GM18502 (cell line): Measurements from ENCODE around the gene GAL3ST1.
"Not testable (repeated sequence)": the region's sequence is repeated elsewhere in the genome, so short reads cannot be mapped to it uniquely, and the experiment has no call there.

Experiments
- ATAC-seq: cut with Tn5 transposase; IDR thresholded peaks from one replicate; pipeline ENCODE4 v1.9.1; 2021; ENCODE audit warnings: mild to moderate bottlenecking; ENCODE audit not compliant: unreplicated experiment, poor library complexity

Gene GAL3ST1

GRCh38 chr22:30566125-30566524 is 8.3 kb downstream of the GAL3ST1 start:
- no peak for ATAC-seq

- ATAC-seq: no peak
These were observed 9.1 kb downstream of the GAL3ST1 start for GRCh38 chr22:30565341-30565740.

- no peak for ATAC-seq
These were observed 9.7 kb downstream of the GAL3ST1 start for GRCh38 chr22:30564761-30565119.

GRCh38 chr22:30564045-30564760 is 10.3 kb downstream of the GAL3ST1 start:
- no peak for ATAC-seq

- no peak for ATAC-seq
These were observed 12.1 kb downstream of the GAL3ST1 start for GRCh38 chr22:30562366-30562765.

- no peak for ATAC-seq
These were observed 12.9 kb downstream of the GAL3ST1 start for GRCh38 chr22:30561402-30562189.

- not testable (repeated sequence) for ATAC-seq
These were observed 13.7 kb downstream of the GAL3ST1 start for GRCh38 chr22:30560643-30561202.

- no peak for ATAC-seq
These were observed 14.6 kb downstream of the GAL3ST1 start for GRCh38 chr22:30559889-30560288.

GRCh38 chr22:30557243-30557642 is 17.2 kb downstream of the GAL3ST1 start:
- no peak for ATAC-seq

GRCh38 chr22:30556388-30556787 is 18.1 kb downstream of the GAL3ST1 start:
- no peak for ATAC-seq

GRCh38 chr22:30555282-30556210 is 18.9 kb downstream of the GAL3ST1 start:
- no peak for ATAC-seq

GRCh38 chr22:30553971-30554370 is 20.5 kb downstream of the GAL3ST1 start:
- no peak for ATAC-seq

GRCh38 chr22:30552719-30553118 is 21.7 kb downstream of the GAL3ST1 start:
- no peak for ATAC-seq

- ATAC-seq: not testable (repeated sequence)
These were observed 22.7 kb downstream of the GAL3ST1 start for GRCh38 chr22:30551813-30552212.

GRCh38 chr22:30547188-30547587 is 27.3 kb downstream of the GAL3ST1 start:
- ATAC-seq: no peak

GRCh38 chr22:30546616-30547015 is 27.8 kb downstream of the GAL3ST1 start, which contains the start of gene SEC14L6:
Gene SEC14L6 (minus strand): TSS chr22:30546741. CDS start chr22:30546682, 59 bp downstream.
- ATAC-seq: no peak

- ATAC-seq: no peak
These were observed 31.7 kb downstream of the GAL3ST1 start for GRCh38 chr22:30542811-30543188.

- no peak for ATAC-seq
These were observed 32.3 kb downstream of the GAL3ST1 start for GRCh38 chr22:30541961-30542810.

- not testable (repeated sequence) for ATAC-seq
These were observed 33.0 kb downstream of the GAL3ST1 start for GRCh38 chr22:30541511-30541910.
